HG02623 (cell line): ENCODE data around the gene STX8.

Source experiments
- ATAC-seq: cut with Tn5 transposase; IDR thresholded peaks from one replicate; pipeline ENCODE4 v1.9.1; 2021; ENCODE audit warnings: moderate library complexity; ENCODE audit not compliant: unreplicated experiment

Gene STX8

GRCh38 chr17:9242497-9242881 is 333.1 kb downstream of the STX8 start:
- no peak for ATAC-seq

DNA sequence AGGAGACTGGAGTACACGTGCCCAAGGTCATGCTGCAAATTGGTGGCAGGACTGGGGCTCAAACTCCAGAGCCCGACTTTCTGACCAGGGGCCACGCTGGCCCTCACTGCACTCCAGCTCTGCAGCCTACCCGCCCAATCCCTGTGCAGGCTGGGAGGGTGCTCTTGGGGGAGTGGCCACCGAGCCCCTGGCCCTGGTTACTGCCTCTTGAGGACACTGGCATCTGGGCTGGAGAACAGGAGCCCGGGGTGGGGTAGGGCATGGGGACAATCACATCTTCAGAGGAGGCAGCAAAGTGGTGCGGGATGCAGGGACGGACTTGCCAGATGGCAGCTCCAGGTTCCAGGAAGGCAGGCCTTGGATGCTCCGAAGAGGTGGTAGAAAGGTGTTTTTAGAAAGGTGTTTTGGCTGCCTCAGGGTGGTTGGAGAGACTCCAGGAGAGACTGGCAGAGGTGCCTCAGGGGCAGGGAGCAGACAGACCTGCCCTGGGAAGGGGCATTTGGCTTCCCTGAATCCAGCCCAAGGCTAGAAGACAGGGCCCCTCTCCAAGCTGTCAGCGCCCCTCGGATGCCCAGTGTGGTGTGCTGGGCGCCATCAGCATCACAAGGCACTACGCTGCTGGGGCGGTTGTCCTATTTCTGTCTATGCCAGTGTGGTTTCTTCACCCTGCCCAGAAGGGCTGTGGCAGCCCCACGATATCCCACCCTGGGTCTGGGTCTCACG is 333.7 kb downstream of the STX8 start:
- ATAC-seq, result no peak

DNA sequence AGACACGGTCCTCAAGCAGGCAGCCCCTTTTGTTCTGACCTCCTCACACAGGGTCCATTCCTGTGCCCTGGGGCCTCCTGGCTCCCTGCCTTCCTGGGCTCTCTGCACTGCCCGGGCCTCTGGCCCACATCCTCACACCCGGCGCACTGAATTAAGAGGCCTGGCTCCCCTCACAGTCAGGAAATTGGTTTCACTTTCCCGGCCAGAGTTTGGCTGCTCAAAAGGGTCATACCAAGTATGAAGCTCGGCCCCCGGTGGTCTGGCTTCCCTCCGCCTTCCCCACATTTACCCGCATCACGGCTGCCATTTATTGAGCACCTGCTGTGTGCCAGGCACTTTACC is 334.3 kb downstream of the STX8 start:
- ATAC-seq, result no peak

GRCh38 chr17:9240659-9241370 is 334.8 kb downstream of the STX8 start:
- no peak for ATAC-seq

- ATAC-seq, result peak; percentile 52
These were observed 335.6 kb downstream of the STX8 start for GRCh38 chr17:9239793-9240658.

DNA sequence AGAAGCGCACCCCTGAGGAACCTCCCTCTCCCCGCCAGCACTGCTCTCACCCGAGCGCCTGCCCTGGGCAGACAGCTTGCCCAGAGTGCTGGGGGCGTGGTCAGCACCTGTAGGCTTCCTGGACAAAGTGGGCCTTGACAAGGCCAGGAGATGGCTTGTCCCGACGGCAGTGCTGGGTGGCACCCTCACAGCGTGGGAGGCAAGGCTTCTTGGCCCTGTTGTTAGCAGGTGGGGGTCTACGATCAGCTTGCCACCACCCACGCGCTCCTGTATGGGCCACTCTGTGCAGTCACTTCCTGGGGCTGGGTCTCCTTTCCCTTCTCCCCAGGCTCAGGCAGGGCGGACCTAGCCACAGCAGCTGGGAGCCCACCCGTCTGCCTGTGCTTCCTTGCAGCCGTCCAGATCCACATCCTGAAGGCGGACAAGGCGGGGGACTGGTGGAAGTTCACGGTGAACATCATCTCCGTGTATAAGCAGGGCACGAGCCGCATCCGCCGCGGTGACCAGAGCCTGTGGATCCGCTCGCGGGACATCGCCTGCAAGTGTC is 336.3 kb downstream of the STX8 start:
- no peak for ATAC-seq

DNA sequence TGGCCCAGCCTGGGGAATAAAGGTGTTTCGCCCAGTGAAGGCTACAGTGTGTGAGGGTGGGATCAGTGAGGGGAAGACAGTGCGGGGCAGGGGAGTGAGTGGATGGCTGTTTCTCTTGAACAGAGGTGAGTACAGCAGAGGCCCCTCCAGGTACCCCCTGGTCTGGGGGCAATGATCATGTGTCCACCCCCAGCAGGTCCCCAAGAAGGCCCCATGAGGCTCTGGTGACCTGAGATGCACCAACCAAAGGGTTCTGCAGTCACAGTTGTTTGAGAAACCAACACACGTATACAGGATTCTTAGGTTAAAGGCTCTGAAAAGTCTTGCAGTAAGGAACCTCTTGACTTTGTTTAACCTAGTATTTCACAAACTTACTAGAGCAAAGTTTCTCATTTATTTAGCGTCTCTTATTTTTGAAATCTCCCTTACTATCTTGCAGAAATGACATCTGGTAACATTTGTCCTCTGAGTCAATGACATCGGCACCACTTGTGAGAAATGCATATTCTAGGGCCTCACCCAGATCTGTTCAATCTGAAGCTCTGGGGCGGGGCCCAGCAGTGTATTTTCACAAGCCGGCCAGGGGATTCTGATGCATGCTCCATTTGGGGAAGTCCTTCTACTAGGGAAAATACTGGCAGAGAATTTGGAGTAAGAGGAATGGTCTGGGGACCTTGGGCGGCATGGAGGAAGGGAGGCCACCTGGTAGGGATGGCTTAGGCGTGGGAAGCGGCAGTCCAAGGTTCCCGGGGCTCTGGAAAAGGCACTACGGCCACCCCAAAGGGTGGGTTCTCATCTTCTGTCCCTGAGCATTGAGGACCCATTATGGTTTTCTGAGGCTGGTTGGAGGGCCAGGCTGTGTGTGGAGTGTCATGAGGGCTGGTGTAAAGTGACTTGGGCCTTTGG is 337.0 kb downstream of the STX8 start:
- ATAC-seq, result no peak

- ATAC-seq, result no peak
These were observed 337.8 kb downstream of the STX8 start for GRCh38 chr17:9237661-9238301.

GRCh38 chr17:9237053-9237410 is 338.6 kb downstream of the STX8 start:
- ATAC-seq, result no peak

- no peak for ATAC-seq
These were observed 339.2 kb downstream of the STX8 start for GRCh38 chr17:9236286-9237052.

DNA sequence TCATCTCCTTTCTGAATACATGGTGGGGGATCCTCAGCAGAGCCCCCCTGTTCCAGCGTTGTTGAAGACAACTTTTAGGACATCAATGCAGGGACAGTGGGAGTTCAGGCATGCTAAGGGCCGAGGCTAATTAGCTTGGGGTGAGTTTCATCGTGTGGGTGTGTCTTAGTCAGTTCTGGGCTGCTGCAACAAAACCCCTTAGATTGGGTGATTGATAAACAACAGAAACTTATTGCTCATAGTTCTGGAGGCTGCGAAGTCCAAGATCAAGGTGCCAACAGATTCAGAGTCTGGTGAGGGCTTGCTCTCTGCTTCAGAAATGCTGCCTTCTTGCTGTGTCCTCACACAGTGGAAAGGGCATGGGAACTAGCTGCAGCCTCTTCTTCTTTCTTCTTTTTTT is 340.3 kb downstream of the STX8 start:
- ATAC-seq, result no peak

- ATAC-seq, result no peak
These were observed 341.2 kb downstream of the STX8 start for GRCh38 chr17:9234389-9234945.

- no peak for ATAC-seq
These were observed 341.9 kb downstream of the STX8 start for GRCh38 chr17:9233761-9234160.

DNA sequence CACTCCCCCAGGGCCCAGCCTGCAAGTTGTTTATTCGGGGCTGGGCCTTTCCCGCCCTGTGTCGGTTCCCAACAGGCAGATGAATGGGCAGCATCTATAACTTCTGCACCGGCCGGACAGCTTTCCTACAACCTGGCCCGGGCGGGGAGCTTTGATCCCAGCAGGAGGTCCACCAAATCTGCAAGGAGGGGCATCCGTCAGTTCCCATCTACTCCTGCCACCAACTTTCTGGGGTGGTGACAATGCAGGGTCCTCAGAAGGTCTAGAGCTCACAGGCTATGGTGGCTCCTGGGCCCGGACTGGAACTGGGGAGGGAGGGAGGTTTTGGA is 342.4 kb downstream of the STX8 start:
- ATAC-seq, result no peak

DNA sequence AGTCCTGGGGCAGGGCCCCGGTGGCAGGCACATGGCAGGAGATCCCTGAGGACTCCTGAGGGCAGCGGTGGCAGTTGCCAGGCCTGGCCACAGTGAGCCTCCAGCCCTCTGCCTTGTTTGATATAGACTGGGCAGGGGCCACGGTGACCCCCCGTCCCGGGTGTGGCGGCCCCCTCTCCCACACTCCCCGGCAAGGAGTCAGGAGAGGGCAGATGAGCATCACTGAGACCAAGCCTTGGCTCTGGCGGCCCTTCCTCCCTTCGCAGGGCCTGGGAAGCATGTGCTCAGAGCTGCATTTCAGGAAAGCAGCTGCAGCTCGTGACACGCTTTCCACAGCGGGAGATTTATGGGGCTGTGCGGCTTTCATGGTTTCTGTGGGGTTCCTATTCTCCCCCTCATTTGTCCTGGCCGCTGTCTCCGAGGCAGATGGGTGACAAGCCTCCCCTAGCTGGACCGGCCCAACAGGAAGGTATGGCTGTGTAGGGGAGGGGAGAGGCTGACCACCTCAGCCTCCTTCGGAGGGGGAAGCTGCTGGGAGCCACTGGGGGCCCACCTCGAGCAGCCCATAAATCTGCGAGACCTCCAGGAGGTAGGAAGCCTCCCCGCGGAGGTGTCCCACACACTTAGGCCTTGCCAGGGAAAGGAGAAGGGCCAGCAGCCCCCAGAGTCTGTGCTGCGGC is 342.9 kb downstream of the STX8 start:
- no peak for ATAC-seq

DNA sequence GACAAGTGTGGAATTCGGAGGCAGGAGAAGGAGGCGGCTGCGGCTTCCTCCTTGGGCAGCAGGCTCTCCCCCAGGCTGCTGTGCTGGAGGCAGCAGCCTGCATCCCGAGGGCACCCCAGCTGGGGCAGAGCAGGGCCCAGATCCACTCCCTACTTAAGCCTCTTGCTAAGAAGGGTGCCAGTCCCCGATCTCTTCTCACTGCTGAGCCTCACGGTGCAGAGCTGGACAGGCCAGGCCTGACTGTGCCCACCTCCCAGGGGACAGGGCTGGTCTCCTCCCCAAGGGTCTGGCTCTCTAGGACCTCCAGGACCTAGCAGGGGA is 343.5 kb downstream of the STX8 start:
- ATAC-seq, result no peak

GRCh38 chr17:9231449-9232154 is 344.0 kb downstream of the STX8 start:
- ATAC-seq, result no peak

DNA sequence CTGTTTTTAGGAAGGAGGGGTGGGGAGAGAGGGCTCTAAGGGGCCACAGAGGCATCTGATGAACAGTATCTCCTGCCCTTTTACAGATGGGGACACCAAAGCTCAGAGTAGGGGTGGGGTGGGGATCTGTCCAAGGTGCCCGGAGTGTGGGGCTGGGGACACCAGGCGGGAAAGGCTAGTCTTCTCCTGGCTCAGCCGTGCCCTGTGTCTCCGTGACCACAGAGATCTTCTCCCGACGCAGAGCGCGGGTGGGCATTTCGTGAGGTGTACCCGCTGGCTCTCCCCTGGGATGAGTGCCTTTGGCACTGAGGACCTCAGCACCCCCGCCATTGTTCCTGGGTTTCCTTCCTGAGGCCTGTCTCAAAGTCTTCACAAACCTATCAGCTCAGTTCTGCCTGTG is 344.8 kb downstream of the STX8 start:
- no peak for ATAC-seq
